Suprapubic skin (tissue), 4 donors: Measurements from ENCODE around the gene TOM1L2. TPM values are rescaled to one million over a fixed set of nuclear protein-coding genes. Genes with fewer than 3 reads are reported as not detected.

ENCODE experiments used
- DNase-seq, 2 donors: peaks; one replicate each; pipeline ENCODE4 v3.0.0-alpha.2; 2019; ENCODE audit warnings: low spot score in 2 of 2
- H3K27ac ChIP-seq: fragments of 200-600 bp; sonication (generic); one replicate; pipeline ENCODE4 v1.5.1; 2019
- H3K27me3 ChIP-seq: fragments of 200-600 bp; sonication (generic); one replicate; pipeline ENCODE4 v1.5.1; 2019
- H3K36me3 ChIP-seq: fragments of 200-600 bp; sonication (generic); one replicate; pipeline ENCODE4 v1.5.1; 2019
- H3K4me1 ChIP-seq: fragments of 200-600 bp; sonication (generic); one replicate; pipeline ENCODE4 v1.5.1; 2019
- H3K4me3 ChIP-seq: fragments of 200-600 bp; sonication (generic); one replicate; pipeline ENCODE4 v1.5.1; 2019; ENCODE audit warnings: mild to moderate bottlenecking
- H3K9me3 ChIP-seq: fragments of 200-600 bp; sonication (generic); one replicate; pipeline ENCODE4 v1.5.1; 2019
- CTCF ChIP-seq, 2 donors: fragments of 200-600 bp in 1 of 2; fragments of 450-650 bp in 1 of 2; sonication (generic) in 1 of 2; IDR thresholded peaks; one replicate each; pipeline ENCODE4 v1.5.1; 2016 to 2019; ENCODE audit warnings: antibody characterized with exemption in 2 of 2, mild to moderate bottlenecking in 1 of 2, moderate library complexity in 1 of 2
- EP300 ChIP-seq: sonication (generic); formaldehyde crosslinking; IDR thresholded peaks from one replicate; pipeline ENCODE4 v1.6.1; 2017; ENCODE audit warnings: antibody characterized with exemption
- POLR2A ChIP-seq, 2 donors: fragments of 450-650 bp; IDR thresholded peaks; one replicate each; pipeline ENCODE4 v1.6.1; 2017; ENCODE audit warnings: antibody characterized with exemption in 2 of 2, mild to moderate bottlenecking in 2 of 2, moderate library complexity in 2 of 2
- POLR2AphosphoS5 ChIP-seq, 3 donors: sonication (generic); formaldehyde crosslinking; IDR thresholded peaks; one replicate each; pipeline ENCODE4 v1.6.1; 2017; ENCODE audit warnings: antibody characterized with exemption in 3 of 3
- WGBS: methylation state at CpG from one replicate; pipeline ENCODE4 v1.1.5; 2018; 5-methylcytosine and 5-hydroxymethylcytosine counted together
- total RNA-seq, 4 donors: library from RNA; depleted of rRNA; stranded (reverse); fragments of >200 nt; gene quantifications; one replicate each; pipeline ENCODE4 v1.1.0, GENCODE V29; 2016

Gene TOM1L2
- total RNA-seq, 4 donors from 2014 or later, result 128 to 259 (median 162) TPM

- no peak for TF ChIP-seq POLR2A (IDR thresholded peaks at IDR 0.05)
- TF ChIP-seq EP300, result no peak
- TF ChIP-seq POLR2AphosphoS5 (IDR thresholded peaks at IDR 0.05), result no peak
- TF ChIP-seq CTCF (IDR thresholded peaks at IDR 0.05), result no peak
- no peaks in the 10 kb centered on the region for H3K27me3 ChIP-seq
- H3K36me3 ChIP-seq, result no peaks in the 10 kb centered on the region
- H3K4me3 ChIP-seq, result no peak overlapping the region
- DNase-seq, result no peak
- 62% methylated on average over 7 of the region's 7 CpGs for WGBS
- H3K27ac ChIP-seq, result no peak overlapping the region
- H3K9me3 ChIP-seq, result no peaks in the 10 kb centered on the region
- peaks cover 62% of the 10 kb centered on the region for H3K4me1 ChIP-seq
These were observed 8.3 kb downstream of the TOM1L2 start for GRCh38 chr17:17963694-17964436.

GRCh38 chr17:17963066-17963465 lies 9.1 kb downstream of the TOM1L2 start:
- Histone ChIP-seq H3K36me3 (no peaks in the 10 kb centered on the region), H3K4me3 (no peak overlapping the region), H3K27me3 (no peaks in the 10 kb centered on the region), H3K27ac (no peak overlapping the region), H3K4me1 (peaks cover 70% of the 10 kb centered on the region), H3K9me3 (no peaks in the 10 kb centered on the region)
- TF ChIP-seq POLR2AphosphoS5 (IDR thresholded peaks at IDR 0.05), result no peak
- TF ChIP-seq POLR2A (IDR thresholded peaks at IDR 0.05), result no peak
- no peak for TF ChIP-seq EP300
- TF ChIP-seq CTCF (IDR thresholded peaks at IDR 0.05), result no peak
- WGBS, result 78% methylated on average over 4 of the region's 4 CpGs
- DNase-seq, result no peak

GRCh38 chr17:17960500-17961030 lies 11.6 kb downstream of the TOM1L2 start:
- H3K9me3 ChIP-seq, result no peaks in the 10 kb centered on the region
- H3K36me3 ChIP-seq, result peaks cover 2% of the 10 kb centered on the region
- H3K27ac ChIP-seq, result no peak overlapping the region
- no peak for DNase-seq
- WGBS, result 69% methylated on average over 5 of the region's 5 CpGs
- TF ChIP-seq POLR2AphosphoS5 (IDR thresholded peaks at IDR 0.05), result no peak
- no peak overlapping the region for H3K4me3 ChIP-seq
- H3K27me3 ChIP-seq, result no peaks in the 10 kb centered on the region
- H3K4me1 ChIP-seq, result peaks cover 70% of the 10 kb centered on the region

GRCh38 chr17:17959520-17960361 lies 12.5 kb downstream of the TOM1L2 start:
- Histone ChIP-seq H3K4me1 (peaks cover 63% of the 10 kb centered on the region), H3K4me3 (no peak overlapping the region), H3K9me3 (no peaks in the 10 kb centered on the region), H3K36me3 (peaks cover 5% of the 10 kb centered on the region), H3K27ac (peak overlapping the region; percentile 77), H3K27me3 (no peaks in the 10 kb centered on the region)
- WGBS, result 34% methylated on average over 7 of the region's 7 CpGs
- TF ChIP-seq POLR2AphosphoS5 (IDR thresholded peaks at IDR 0.05), result no peak
- TF ChIP-seq POLR2A (IDR thresholded peaks at IDR 0.05), result no peak
- TF ChIP-seq EP300, result no peak
- no peak for TF ChIP-seq CTCF (IDR thresholded peaks at IDR 0.05)
- DNase-seq, result no peak

GRCh38 chr17:17958982-17959381 lies 13.2 kb downstream of the TOM1L2 start:
- no peak for DNase-seq
- Histone ChIP-seq H3K27me3 (no peaks in the 10 kb centered on the region), H3K27ac (peak overlapping the region; percentile 77), H3K4me1 (peaks cover 57% of the 10 kb centered on the region), H3K9me3 (no peaks in the 10 kb centered on the region), H3K4me3 (no peak overlapping the region), H3K36me3 (peaks cover 5% of the 10 kb centered on the region)
- no peak for TF ChIP-seq POLR2A (IDR thresholded peaks at IDR 0.05)
- no peak for TF ChIP-seq EP300
- no peak for TF ChIP-seq CTCF (IDR thresholded peaks at IDR 0.05)
- TF ChIP-seq POLR2AphosphoS5 (IDR thresholded peaks at IDR 0.05), result no peak
- WGBS, result 49% methylated on average over 5 of the region's 5 CpGs
